ENCODE results near the gene NSMF.

DNA sequence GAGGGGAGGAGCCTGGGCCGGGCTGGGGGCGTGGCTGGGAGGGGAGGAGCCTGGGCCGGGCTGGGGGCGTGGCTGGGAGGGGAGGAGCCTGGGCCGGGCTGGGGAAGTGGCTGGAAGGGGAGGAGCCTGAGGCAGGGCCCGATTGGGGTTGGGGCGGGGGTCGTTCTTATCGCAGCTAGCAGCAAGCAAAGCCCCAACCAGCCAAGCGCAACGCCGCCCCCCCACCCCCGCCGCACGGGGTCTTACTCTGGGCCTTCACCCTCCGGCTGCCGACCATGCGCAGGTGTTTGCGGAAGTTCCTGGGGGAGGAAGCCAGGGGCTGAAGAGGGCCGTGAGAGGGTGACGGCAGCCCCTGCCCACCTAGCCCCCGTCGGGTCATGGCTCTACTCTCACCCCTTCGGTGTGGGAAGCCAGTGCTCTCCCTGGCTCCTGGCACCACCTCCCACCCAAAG is 5.0 kb downstream of the NSMF start:
- TF ChIP-seq POLR2A (IDR thresholded peaks at IDR 0.05) = peak in 1 of 3 donors; percentile 35
- TF ChIP-seq, protein P1, sequence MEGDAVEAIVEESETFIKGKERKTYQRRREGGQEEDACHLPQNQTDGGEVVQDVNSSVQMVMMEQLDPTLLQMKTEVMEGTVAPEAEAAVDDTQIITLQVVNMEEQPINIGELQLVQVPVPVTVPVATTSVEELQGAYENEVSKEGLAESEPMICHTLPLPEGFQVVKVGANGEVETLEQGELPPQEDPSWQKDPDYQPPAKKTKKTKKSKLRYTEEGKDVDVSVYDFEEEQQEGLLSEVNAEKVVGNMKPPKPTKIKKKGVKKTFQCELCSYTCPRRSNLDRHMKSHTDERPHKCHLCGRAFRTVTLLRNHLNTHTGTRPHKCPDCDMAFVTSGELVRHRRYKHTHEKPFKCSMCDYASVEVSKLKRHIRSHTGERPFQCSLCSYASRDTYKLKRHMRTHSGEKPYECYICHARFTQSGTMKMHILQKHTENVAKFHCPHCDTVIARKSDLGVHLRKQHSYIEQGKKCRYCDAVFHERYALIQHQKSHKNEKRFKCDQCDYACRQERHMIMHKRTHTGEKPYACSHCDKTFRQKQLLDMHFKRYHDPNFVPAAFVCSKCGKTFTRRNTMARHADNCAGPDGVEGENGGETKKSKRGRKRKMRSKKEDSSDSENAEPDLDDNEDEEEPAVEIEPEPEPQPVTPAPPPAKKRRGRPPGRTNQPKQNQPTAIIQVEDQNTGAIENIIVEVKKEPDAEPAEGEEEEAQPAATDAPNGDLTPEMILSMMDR (IDR thresholded peaks at IDR 0.05) = no peak

Measured in body of pancreas (tissue), 4 donors.